Pulmonary artery endothelial cell (primary cell): Measurements from ENCODE around the gene CASKIN1. TPM values are rescaled to one million over a fixed set of nuclear protein-coding genes. Genes with fewer than 3 reads are reported as not detected.

Source experiments
- DNase-seq: peaks from one replicate; pipeline ENCODE4 v3.0.0-alpha.2; 2011; ENCODE audit warnings: low read depth, low spot score
- total RNA-seq: library from RNA; depleted of rRNA; stranded (reverse); fragments of >200 nt; gene quantifications from 2 replicates; pipeline ENCODE4 v1.2.3, GENCODE V29; 2014

Gene CASKIN1
- total RNA-seq, 1 donor from 2014 or later, result 0.26 TPM

- no peak for DNase-seq
These were observed 17.9 kb downstream of the CASKIN1 start for GRCh38 chr16:2178321-2179106.

GRCh38 chr16:2177561-2177960 is 18.8 kb downstream of the CASKIN1 start:
- no peak for DNase-seq

- no peak for DNase-seq
These were observed 19.3 kb downstream of the CASKIN1 start for GRCh38 chr16:2177101-2177500.

- DNase-seq, result no peak
These were observed 20.4 kb downstream of the CASKIN1 start for GRCh38 chr16:2176047-2176446.

GRCh38 chr16:2175454-2175853 is 21.0 kb downstream of the CASKIN1 start:
- no peak for DNase-seq

- no peak for DNase-seq
These were observed 21.8 kb downstream of the CASKIN1 start for GRCh38 chr16:2174396-2175131.

- no peak for DNase-seq
These were observed 22.5 kb downstream of the CASKIN1 start for GRCh38 chr16:2173916-2174315.

GRCh38 chr16:2173366-2173765 is 23.0 kb downstream of the CASKIN1 start:
- DNase-seq, result no peak

GRCh38 chr16:2172688-2173335 is 23.6 kb downstream of the CASKIN1 start:
- DNase-seq, result no peak

- no peak for DNase-seq
These were observed 24.7 kb downstream of the CASKIN1 start for GRCh38 chr16:2171601-2172178.

GRCh38 chr16:2170587-2171435 is 25.6 kb downstream of the CASKIN1 start:
- no peak for DNase-seq

- DNase-seq, result peak; percentile 89
These were observed 26.3 kb downstream of the CASKIN1 start for GRCh38 chr16:2170080-2170479.

GRCh38 chr16:2167068-2167638 is 29.3 kb downstream of the CASKIN1 start:
- DNase-seq, result no peak

GRCh38 chr16:2166263-2167067 is 29.9 kb downstream of the CASKIN1 start:
- DNase-seq, result no peak

GRCh38 chr16:2165861-2166260 is 30.5 kb downstream of the CASKIN1 start:
- no peak for DNase-seq

GRCh38 chr16:2163211-2163881 is 33.1 kb downstream of the CASKIN1 start:
- no peak for DNase-seq

- no peak for DNase-seq
These were observed 33.7 kb downstream of the CASKIN1 start for GRCh38 chr16:2162676-2163118.

- no peak for DNase-seq
These were observed 34.5 kb downstream of the CASKIN1 start for GRCh38 chr16:2161911-2162310.

- DNase-seq, result no peak
These were observed 35.4 kb downstream of the CASKIN1 start for GRCh38 chr16:2160915-2161551.
